HepG2 (cell line): ENCODE data around the gene TEX19. TPM values are rescaled to one million over a fixed set of nuclear protein-coding genes. Genes with fewer than 3 reads are reported as not detected.

Experiments used
- ATAC-seq: fragments of 200-7000 bp; cut with Tn5 transposase; 3 replicates; pipeline ENCODE4 v1.9.1; 2020; ENCODE audit warnings: mild to moderate bottlenecking, moderate library complexity
- BruUV-seq: library from RNA; stranded (reverse); fragments of 400-500 nt; replicated peaks from 2 replicates; lab custom pipeline; 2021; lab: Mats Ljungman, UMichigan
- CTCF ChIA-PET: fragments of 300-600 bp; formaldehyde crosslinking; extraction: SDS; loops from one replicate; lab custom pipeline; 2021; ENCODE audit warnings: low total read pairs, inconsistent platforms, low intra/inter-chr PET ratio; lab: Yijun Ruan, JAX
- POLR2A ChIA-PET: fragments of 350-600 bp; sonication (Branson Sonifier 250); formaldehyde crosslinking; loops from one replicate; lab custom pipeline; 2020; ENCODE audit warnings: antibody characterized with exemption, inconsistent platforms; lab: Yijun Ruan, JAX
- DNase-seq: peaks from one replicate; pipeline ENCODE4 v3.0.0-alpha.2; 2015; ENCODE audit warnings: low spot score
- FAIRE-seq: peaks from 3 replicates; lab custom pipeline; 2011; peaks lifted over from hg19 to GRCh38; lab: Jason Lieb, UNC
- H2AFZ ChIP-seq: one replicate; pipeline ENCODE4 v1.6.1; 2011; ENCODE audit warnings: low read length, inconsistent platforms
- H3K27ac ChIP-seq: fragments of 300-600 bp; 3 replicates; pipeline ENCODE4 v1.8.0; 2011; ENCODE audit warnings: mixed run types, mild to moderate bottlenecking, mixed read lengths, low read length, inconsistent platforms; ENCODE audit not compliant: insufficient read depth; ENCODE audit errors: extremely low read length
- H3K27me3 ChIP-seq, 2 experiments: fragments of 200-600 bp in 1 of 2; 2 replicates in 1 of 2; 3 replicates in 1 of 2; pipeline versions ENCODE4 v1.6.0 to v1.8.0; 2011; ENCODE audit warnings: low read length in 2 of 2, mild to moderate bottlenecking in 2 of 2, moderate library complexity in 2 of 2, inconsistent platforms in 1 of 2; ENCODE audit not compliant: insufficient read depth in 2 of 2, control insufficient read depth in 1 of 2
- H3K36me3 ChIP-seq, 2 experiments: fragments of 200-600 bp in 1 of 2; replicated peaks in 1 of 2; 2 replicates in 1 of 2; 3 replicates in 1 of 2; pipeline versions ENCODE4 v1.5.1 to v1.8.0; 2011; ENCODE audit warnings: low read length in 2 of 2, inconsistent platforms in 1 of 2; ENCODE audit not compliant: insufficient read depth in 2 of 2, control insufficient read depth in 1 of 2
- H3K4me1 ChIP-seq: 2 replicates; pipeline ENCODE4 v1.5.1; 2012; ENCODE audit warnings: low read length, inconsistent platforms; ENCODE audit not compliant: insufficient read depth
- H3K4me2 ChIP-seq: 2 replicates; pipeline ENCODE4 v1.6.0; 2011; ENCODE audit warnings: low read depth, low read length, inconsistent platforms
- H3K4me3 ChIP-seq, 3 experiments: fragments of 200-600 bp in 1 of 3; sonication (generic), shearing (Covaris generic) in 1 of 3; replicated peaks in 1 of 3; 2 replicates each; pipeline ENCODE4 v1.5.1; 2011 to 2016; ENCODE audit warnings: low read length in 3 of 3, inconsistent platforms in 2 of 3, low read depth in 2 of 3, mild to moderate bottlenecking in 2 of 3, control low read depth in 1 of 3, mixed read lengths in 1 of 3; ENCODE audit not compliant: insufficient read depth in 1 of 3
- H3K79me2 ChIP-seq: one replicate; pipeline ENCODE4 v1.6.1; 2011; ENCODE audit warnings: low read length, inconsistent platforms; ENCODE audit not compliant: insufficient read depth
- H3K9ac ChIP-seq: 2 replicates; pipeline ENCODE4 v1.6.0; 2011; ENCODE audit warnings: mild to moderate bottlenecking, low read depth, low read length, inconsistent platforms; ENCODE audit not compliant: insufficient read depth
- H3K9me3 ChIP-seq: 2 replicates; pipeline ENCODE4 v1.5.1; 2012; ENCODE audit warnings: mild to moderate bottlenecking, low read length
- H4K20me1 ChIP-seq: 2 replicates; pipeline ENCODE4 v1.6.0; 2011; ENCODE audit warnings: inconsistent platforms, mild to moderate bottlenecking, low read length, moderate library complexity; ENCODE audit not compliant: insufficient read depth
- NR2F2 ChIP-seq: IDR thresholded peaks from 2 replicates; pipeline ENCODE4 v1.6.1; 2012; ENCODE audit warnings: low read depth, inconsistent platforms, borderline replicate concordance
- RFX1 ChIP-seq: fragments of 450-650 bp; IDR thresholded peaks from 2 replicates; pipeline ENCODE4 v1.6.1; 2017
- RFX3 ChIP-seq: IDR thresholded peaks from 2 replicates; pipeline ENCODE4 v1.6.1; 2016; ENCODE audit warnings: missing biosample characterization, missing genetic modification reagents
- SRF ChIP-seq: IDR thresholded peaks from 2 replicates; pipeline ENCODE4 v1.6.1; 2011; ENCODE audit warnings: mild to moderate bottlenecking, low read depth, low read length, moderate library complexity
- ZNF556 ChIP-seq: sonication (generic); formaldehyde crosslinking; IDR thresholded peaks from 2 replicates; pipeline ENCODE4 v1.4.0; 2020; ENCODE audit warnings: mild to moderate bottlenecking, missing genetic modification reagents, borderline replicate concordance
- WGBS: methylation state at CpG from one replicate; pipeline ENCODE4 v1.1.6; 2017; ENCODE audit warnings: low lambda C conversion rate; 5-methylcytosine and 5-hydroxymethylcytosine counted together
- in situ Hi-C: cut with HindIII; loops from 2 replicates; pipeline ENCODE4 v1.10.0; 2017; ENCODE audit warnings: low pct_unique_long_range_greater_than_20kb; ENCODE audit not compliant: extremely low pct_ligation_motif_present
- intact Hi-C: fragments of 100-400 bp; cut with micrococcal nuclease; formaldehyde crosslinking; loops from one replicate; pipeline ENCODE4 v1.10.0; 2022; ENCODE audit not compliant: unreplicated experiment
- polyA plus RNA-seq, 8 experiments: library from polyadenylated mRNA; depleted of rRNA in 3 of 8; stranded (reverse) in 7 of 8; unstranded in 1 of 8; fragments of >200 nt; fragmentation: Illumina TruSeq in 4 of 8; extraction: Trizol in 4 of 8; gene quantifications; 2 replicates each; pipeline versions ENCODE4 v1.2.1 to v1.2.3, GENCODE V29; 2011 to 2016; ENCODE audit warnings: low read depth in 4 of 8, missing spikeins in 1 of 8, mixed read lengths in 1 of 8; ENCODE audit not compliant: insufficient read depth in 1 of 8
- total RNA-seq, 5 experiments: library from RNA; depleted of rRNA; stranded (reverse); fragments of >200 nt; fragmentation: Illumina TruSeq; extraction: Trizol; gene quantifications; 2 replicates each; pipeline ENCODE4 v1.2.3, GENCODE V29; 2016; ENCODE audit warnings: low read depth in 1 of 5
- TF ChIP-seq, protein P1 (sequence below): sonication (generic); formaldehyde crosslinking; IDR thresholded peaks from 2 replicates; pipeline ENCODE4 v1.5.0; 2020; ENCODE audit warnings: missing genetic modification reagents
- TF ChIP-seq, protein P2 (sequence below): IDR thresholded peaks from 2 replicates; pipeline ENCODE4 v1.6.1; 2016; ENCODE audit warnings: low read depth, borderline replicate concordance
- TF ChIP-seq, protein P3 (sequence below): sonication (generic); formaldehyde crosslinking; IDR thresholded peaks from 2 replicates; pipeline ENCODE4 v1.4.0; 2020; ENCODE audit warnings: mild to moderate bottlenecking, low read depth, missing genetic modification reagents

The TEX19 gene
- total and polyA plus RNA-seq, 2 of the 13 experiments (the other 11 are each of a cell fraction or from before 2014, with no cell fraction given) = 1.3 to 6.0 TPM

DNA sequence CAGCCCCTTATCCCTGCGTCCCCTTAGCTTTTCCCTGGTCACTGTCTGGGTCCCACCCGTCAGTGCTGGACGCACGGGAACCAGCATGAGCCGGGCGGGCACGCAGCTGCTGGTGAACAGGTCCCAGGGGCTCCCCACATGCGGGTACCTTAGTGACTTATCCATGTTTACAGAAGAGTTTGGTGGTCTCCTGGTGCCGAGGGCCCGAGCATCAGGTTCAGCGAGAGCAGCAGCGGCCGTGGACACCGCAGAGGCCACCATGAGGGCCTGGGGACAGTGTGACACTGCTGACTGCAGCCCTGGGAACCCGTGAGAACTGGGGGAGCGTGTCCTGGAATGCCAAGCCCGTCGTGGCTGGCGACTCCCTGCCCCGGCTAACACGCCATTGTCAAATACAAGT lies 48.2 kb upstream of the TEX19 start:
- H3K27ac ChIP-seq = no peak overlapping the region
- TF ChIP-seq RFX3 (CRISPR knock-in tag) (no peak), ZNF556 (CRISPR knock-in tag) (0 out of 2 replicates have a peak, but pooled peaks have one; percentile 5), SRF (no peak), RFX1 (no peak), NR2F2 (no peak)
- TF ChIP-seq, protein P1, sequence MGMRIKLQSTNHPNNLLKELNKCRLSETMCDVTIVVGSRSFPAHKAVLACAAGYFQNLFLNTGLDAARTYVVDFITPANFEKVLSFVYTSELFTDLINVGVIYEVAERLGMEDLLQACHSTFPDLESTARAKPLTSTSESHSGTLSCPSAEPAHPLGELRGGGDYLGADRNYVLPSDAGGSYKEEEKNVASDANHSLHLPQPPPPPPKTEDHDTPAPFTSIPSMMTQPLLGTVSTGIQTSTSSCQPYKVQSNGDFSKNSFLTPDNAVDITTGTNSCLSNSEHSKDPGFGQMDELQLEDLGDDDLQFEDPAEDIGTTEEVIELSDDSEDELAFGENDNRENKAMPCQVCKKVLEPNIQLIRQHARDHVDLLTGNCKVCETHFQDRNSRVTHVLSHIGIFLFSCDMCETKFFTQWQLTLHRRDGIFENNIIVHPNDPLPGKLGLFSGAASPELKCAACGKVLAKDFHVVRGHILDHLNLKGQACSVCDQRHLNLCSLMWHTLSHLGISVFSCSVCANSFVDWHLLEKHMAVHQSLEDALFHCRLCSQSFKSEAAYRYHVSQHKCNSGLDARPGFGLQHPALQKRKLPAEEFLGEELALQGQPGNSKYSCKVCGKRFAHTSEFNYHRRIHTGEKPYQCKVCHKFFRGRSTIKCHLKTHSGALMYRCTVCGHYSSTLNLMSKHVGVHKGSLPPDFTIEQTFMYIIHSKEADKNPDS (CRISPR knock-in tag) = 0 out of 2 replicates have a peak, but pooled peaks have one; percentile 26
- TF ChIP-seq, protein P2, sequence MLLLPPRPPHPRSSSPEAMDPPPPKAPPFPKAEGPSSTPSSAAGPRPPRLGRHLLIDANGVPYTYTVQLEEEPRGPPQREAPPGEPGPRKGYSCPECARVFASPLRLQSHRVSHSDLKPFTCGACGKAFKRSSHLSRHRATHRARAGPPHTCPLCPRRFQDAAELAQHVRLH (CRISPR knock-in tag) = no peak
- TF ChIP-seq, protein P3, sequence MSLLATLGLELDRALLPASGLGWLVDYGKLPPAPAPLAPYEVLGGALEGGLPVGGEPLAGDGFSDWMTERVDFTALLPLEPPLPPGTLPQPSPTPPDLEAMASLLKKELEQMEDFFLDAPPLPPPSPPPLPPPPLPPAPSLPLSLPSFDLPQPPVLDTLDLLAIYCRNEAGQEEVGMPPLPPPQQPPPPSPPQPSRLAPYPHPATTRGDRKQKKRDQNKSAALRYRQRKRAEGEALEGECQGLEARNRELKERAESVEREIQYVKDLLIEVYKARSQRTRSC (CRISPR knock-in tag) = no peak
- H3K36me3 ChIP-seq = no peaks in the 10 kb centered on the region
- no peak overlapping the region for H3K4me2 ChIP-seq
- ChIA-PET POLR2A (interaction anchor here (2.9 kb wide), 1 partner anchor 12 kb away, joined by 24 read pairs; no protein-coding TSS in a partner anchor), CTCF (no interaction called here)
- H3K27me3 ChIP-seq = no peaks in the 10 kb centered on the region
- FAIRE-seq (no peak), DNase-seq (no peak), ATAC-seq (no peak; the same call in 2 of the 3 replicates)
- intact Hi-C loops = no loop called here
- H4K20me1 ChIP-seq = no peaks in the 10 kb centered on the region
- H2AFZ ChIP-seq = no peak overlapping the region
- no peaks in the 10 kb centered on the region for H3K9me3 ChIP-seq
- peaks cover 29% of the 10 kb centered on the region for H3K4me1 ChIP-seq
- H3K79me2 ChIP-seq = no peaks in the 10 kb centered on the region
- no peak overlapping the region for H3K4me3 ChIP-seq
- no TSS peak for BruUV-seq
- in situ Hi-C loops = no loop called here
- H3K9ac ChIP-seq = no peak overlapping the region
- WGBS = 95% methylated on average over 12 of the region's 21 CpGs
